Activated T-helper 2 cell treated with anti-CD3 and anti-CD28 coated beads, Interferon-gamma antibody, Interleukin-2, Interleukin-4, amounts not matched to agents 10 μg/mL and 5 μg/mL and 100 μg/mL, durations not matched to agents 14 hours and 24 hours and 36 hours (primary cell): ENCODE results near the gene SIGLEC7. TPM values are rescaled to one million over a fixed set of nuclear protein-coding genes. Genes with fewer than 3 reads are reported as not detected.

Experiments
- DNase-seq: peaks from one replicate; pipeline ENCODE4 v3.0.0; 2021; ENCODE audit warnings: low spot score
- H3K27ac Mint-ChIP-seq: one replicate; pipeline ENCODE4 v1.8.0; 2021; ENCODE audit warnings: mixed read lengths
- H3K27me3 Mint-ChIP-seq: one replicate; pipeline ENCODE4 v1.8.0; 2021; ENCODE audit warnings: low read depth, mixed read lengths
- H3K36me3 Mint-ChIP-seq: one replicate; pipeline ENCODE4 v1.8.0; 2021; ENCODE audit warnings: low read depth, mixed read lengths
- H3K4me1 Mint-ChIP-seq: one replicate; pipeline ENCODE4 v1.8.0; 2021; ENCODE audit warnings: low read depth, mixed read lengths
- H3K4me3 Mint-ChIP-seq: one replicate; pipeline ENCODE4 v1.8.0; 2021; ENCODE audit warnings: low read depth, mild to moderate bottlenecking, moderate library complexity, mixed read lengths
- H3K9me3 Mint-ChIP-seq: one replicate; pipeline ENCODE4 v1.8.0; 2021; ENCODE audit warnings: mixed read lengths
- intact Hi-C: fragments of 100-400 bp; cut with micrococcal nuclease; formaldehyde crosslinking; loops from one replicate; pipeline ENCODE4 v1.15.1; 2023
- total RNA-seq: library from RNA; stranded (reverse); gene quantifications from 2 replicates; pipeline ENCODE4 v1.2.3, GENCODE V29; 2022

Gene SIGLEC7
- total RNA-seq, 1 donor from 2014 or later, result not detected

DNA sequence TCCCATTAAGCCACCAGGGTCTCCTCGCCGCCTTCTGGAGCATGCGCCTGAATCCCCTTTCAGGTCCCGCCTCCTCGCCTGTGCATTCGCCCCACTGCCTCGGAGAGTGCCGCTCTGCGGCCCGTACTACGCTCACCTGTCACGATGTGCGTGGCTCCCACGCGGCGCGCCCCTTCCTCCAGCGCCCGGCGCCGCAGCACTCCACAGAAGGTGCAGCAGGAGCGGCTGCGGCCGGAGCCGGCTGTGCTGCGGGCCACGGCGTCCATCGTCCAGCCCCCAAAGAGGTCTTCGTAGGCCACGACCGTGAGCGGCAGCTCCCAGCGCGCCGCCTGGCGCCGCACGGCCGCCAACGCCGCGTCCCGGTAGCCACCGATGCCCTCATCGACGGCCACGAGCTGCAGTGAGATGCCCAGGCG is 38.2 kb upstream of the SIGLEC7 start:
- Mint-ChIP-seq H3K4me1 (peaks cover 27% of the 10 kb centered on the region), H3K27ac (no peak overlapping the region), H3K9me3 (no peaks in the 10 kb centered on the region), H3K27me3 (no peaks in the 10 kb centered on the region), H3K4me3 (no peak overlapping the region), H3K36me3 (peaks cover 48% of the 10 kb centered on the region)
- intact Hi-C loops, result no loop called here
- DNase-seq, result no peak

DNA sequence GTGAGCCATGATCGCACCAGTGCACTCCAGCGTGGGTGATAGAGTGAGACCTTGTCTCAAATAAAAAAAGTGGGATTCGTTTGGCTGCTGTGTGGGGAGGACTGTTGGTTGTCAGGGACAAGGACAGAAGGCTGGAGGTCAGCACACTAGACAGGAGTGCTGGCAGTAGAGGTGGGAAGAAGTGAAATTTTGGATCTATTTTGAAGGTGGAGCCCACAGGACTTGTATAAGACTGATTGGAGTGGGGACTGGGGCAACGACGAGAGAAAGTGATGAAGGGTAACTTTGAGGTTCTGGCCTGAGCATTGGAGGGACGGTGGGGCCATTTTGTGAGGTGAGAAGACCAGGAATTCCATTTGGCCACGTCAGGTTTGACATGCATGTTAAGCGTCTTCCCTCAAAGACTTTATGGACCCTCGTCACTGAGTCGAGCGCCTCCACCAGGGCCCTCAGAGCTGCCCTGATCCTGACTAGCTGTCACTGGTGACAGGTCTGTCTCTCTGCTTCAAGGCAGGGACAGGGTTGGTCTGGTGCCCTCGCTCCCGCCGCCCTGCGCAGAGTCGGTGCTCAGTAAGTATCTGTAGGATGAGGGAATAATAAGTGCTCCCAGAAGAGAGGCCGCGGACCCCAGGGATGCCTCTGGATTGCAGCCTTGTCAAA is 34.6 kb upstream of the SIGLEC7 start:
- peak; percentile 25 for DNase-seq
- intact Hi-C loops, result loop anchor here (1.0 to 5.0 kb wide), 3 partner anchors 302 to 597 kb away; partner anchors contain the start of gene JOSD2
- H3K4me1 Mint-ChIP-seq, result peaks cover 23% of the 10 kb centered on the region
- no peaks in the 10 kb centered on the region for H3K27me3 Mint-ChIP-seq
- peak overlapping the region; percentile 82 for H3K27ac Mint-ChIP-seq
- H3K4me3 Mint-ChIP-seq, result peak overlapping the region; percentile 84
- H3K9me3 Mint-ChIP-seq, result no peaks in the 10 kb centered on the region
- H3K36me3 Mint-ChIP-seq, result peaks cover 33% of the 10 kb centered on the region

DNA sequence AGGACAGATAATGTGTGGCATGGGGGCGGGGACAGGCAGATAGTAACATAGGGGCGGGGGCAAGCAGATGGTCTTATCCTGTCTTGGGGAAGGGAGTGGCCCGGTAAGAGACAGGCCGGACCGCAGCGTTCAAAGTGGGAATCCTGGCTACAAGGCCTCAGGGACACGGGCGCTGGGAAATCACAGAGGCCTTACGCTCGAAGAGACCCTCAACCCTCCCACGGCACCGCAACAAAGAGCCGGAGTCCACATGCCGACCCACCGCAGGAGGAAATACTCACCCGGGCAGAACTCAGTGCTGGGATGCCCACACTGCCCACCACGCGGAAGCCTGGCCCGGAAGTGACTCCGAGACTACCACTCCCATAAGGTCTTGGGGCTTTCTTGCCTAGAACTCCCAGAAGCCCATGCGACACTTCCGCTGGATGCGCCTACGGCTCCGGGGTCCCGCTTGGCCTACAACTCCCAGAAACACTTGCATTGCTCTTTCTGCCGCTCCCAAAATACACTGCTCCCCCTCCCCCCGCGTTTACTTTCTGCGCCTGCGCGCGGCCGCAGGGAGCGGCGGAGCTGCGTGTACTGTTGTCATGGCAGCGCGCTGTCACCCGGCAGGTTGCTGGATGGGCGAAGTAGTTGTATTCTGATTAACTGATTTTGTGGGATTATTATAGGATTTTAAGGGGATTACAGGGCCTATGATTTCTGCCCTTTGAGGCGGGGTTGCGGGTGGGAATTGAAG is 33.9 kb upstream of the SIGLEC7 start, which contains the start of gene CTU1:
Gene CTU1, minus strand, starts transcription at position 344 of the 739 bp plus-strand sequence. CDS start 3,840 bp downstream, outside the sequence.
- H3K4me3 Mint-ChIP-seq, result peak within 1 kb of the TSS; percentile 84
- peak; percentile 99 for DNase-seq
- H3K36me3 Mint-ChIP-seq, result peaks cover 26% of the 10 kb centered on the region
- intact Hi-C loops, result loop anchor here (1.0 to 5.0 kb wide), 3 partner anchors 303 to 597 kb away; partner anchors contain the start of gene JOSD2
- peak within 1 kb of the TSS; percentile 82 for H3K27ac Mint-ChIP-seq
- no peaks in the 10 kb centered on the region for H3K27me3 Mint-ChIP-seq
- H3K9me3 Mint-ChIP-seq, result no peaks in the 10 kb centered on the region
- H3K4me1 Mint-ChIP-seq, result peaks cover 19% of the 10 kb centered on the region

DNA sequence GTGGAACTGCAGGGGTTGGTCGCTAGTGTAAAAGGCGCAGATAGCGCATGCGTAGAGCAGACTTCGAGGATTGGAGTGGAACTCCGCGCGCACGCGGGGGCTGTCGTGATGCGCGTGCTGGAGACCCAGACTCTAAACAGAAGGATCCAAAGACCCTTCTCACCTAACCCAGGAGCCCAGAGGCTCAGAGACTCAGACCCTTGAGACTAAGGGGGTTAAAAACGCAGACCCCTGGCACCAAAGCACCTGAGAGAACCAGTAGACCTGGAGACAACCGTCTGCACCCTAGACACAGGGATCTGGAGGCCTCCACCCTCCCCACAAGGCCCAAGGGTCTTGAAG is 33.3 kb upstream of the SIGLEC7 start:
- H3K9me3 Mint-ChIP-seq, result no peaks in the 10 kb centered on the region
- H3K27ac Mint-ChIP-seq, result peak overlapping the region; percentile 76
- no peak for DNase-seq
- H3K4me3 Mint-ChIP-seq, result peak overlapping the region; percentile 84
- peaks cover 20% of the 10 kb centered on the region for H3K4me1 Mint-ChIP-seq
- intact Hi-C loops, result loop anchor here (1.0 to 5.0 kb wide), 3 partner anchors 303 to 598 kb away; partner anchors contain the start of gene JOSD2
- no peaks in the 10 kb centered on the region for H3K27me3 Mint-ChIP-seq
- peaks cover 21% of the 10 kb centered on the region for H3K36me3 Mint-ChIP-seq

DNA sequence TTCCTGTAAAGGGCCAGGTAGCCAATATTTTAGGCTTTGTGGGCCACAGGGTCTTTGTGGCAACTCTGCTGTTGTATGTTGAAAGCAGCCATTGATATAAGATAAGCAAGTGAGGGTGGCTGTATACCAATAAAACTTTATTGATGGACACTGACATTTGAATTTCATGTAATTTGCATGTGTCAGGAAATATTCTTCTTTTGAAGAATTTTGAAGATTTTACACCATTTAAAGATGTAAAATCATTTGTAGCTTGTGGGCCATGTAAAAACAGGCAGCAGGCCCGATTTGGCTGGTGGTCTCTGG is 31.5 kb upstream of the SIGLEC7 start:
- no peaks in the 10 kb centered on the region for H3K27me3 Mint-ChIP-seq
- no peaks in the 10 kb centered on the region for H3K9me3 Mint-ChIP-seq

DNA sequence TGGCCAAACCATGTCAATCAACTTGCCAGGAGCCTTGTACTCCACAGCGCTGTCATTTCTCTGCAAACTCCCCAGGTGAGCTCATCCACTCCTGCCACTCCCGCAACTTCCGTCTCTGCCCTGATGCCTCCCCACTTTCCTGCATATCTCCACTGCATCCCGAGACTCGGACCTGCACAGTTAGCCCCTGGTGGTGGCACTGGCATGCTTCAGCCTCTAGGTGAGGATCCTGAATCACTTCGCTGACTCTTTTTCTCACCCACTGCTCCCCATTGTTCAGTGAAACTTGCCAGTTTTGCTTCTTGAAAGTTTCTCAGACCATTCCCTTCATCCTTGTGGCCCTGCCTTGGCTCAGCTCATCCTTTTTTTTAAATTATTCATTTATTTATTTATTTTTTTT is 30.5 kb upstream of the SIGLEC7 start:
- no peaks in the 10 kb centered on the region for H3K27me3 Mint-ChIP-seq
- no peaks in the 10 kb centered on the region for H3K9me3 Mint-ChIP-seq
- H3K27ac Mint-ChIP-seq, result no peak overlapping the region
- peaks cover 9% of the 10 kb centered on the region for H3K36me3 Mint-ChIP-seq
- H3K4me1 Mint-ChIP-seq, result peaks cover 24% of the 10 kb centered on the region
- H3K4me3 Mint-ChIP-seq, result no peak overlapping the region
- intact Hi-C loops, result loop anchor here (5.0 kb wide), 1 partner anchor 146 kb away; no protein-coding TSS in a partner anchor
- no peak for DNase-seq

More for the DNA sequence above, 31.5 kb upstream of the SIGLEC7 start:
- intact Hi-C loops, result loop anchor here (5.0 kb wide), 1 partner anchor 147 kb away; no protein-coding TSS in a partner anchor
- DNase-seq, result no peak
- H3K4me3 Mint-ChIP-seq, result no peak overlapping the region
- H3K27ac Mint-ChIP-seq, result no peak overlapping the region
- peaks cover 15% of the 10 kb centered on the region for H3K36me3 Mint-ChIP-seq
- H3K4me1 Mint-ChIP-seq, result peaks cover 29% of the 10 kb centered on the region

DNA sequence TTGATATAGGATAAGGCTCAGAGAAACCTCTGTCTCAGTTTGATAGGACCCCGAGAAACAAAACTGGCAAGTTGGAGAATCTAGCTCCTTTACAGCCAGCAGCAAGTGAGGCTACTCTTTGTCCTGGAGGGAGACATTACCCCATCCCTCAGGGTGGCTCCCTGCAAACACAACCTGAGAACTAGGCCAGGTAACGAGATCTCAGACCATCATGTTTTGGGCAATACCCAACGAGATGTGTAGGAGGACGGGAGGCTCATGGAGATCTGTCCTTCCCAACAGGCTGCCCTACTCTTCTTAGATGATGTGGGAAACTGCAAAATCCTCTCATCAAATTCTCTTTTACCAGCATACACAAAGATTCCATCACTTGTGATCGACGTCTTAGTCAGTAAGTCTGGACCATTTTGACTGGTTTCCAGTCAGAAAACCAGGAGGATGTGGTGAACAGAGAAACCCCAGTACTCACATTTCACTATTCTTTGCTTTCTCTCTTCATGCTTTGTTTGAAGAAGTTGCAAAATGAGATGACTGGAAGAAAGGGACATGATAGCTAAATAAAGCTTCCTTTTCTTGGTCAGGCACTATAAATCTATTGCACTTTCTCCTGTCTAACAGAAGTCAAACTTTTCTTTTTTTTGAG is 27.9 kb upstream of the SIGLEC7 start:
- Mint-ChIP-seq H3K36me3 (no peaks in the 10 kb centered on the region), H3K27ac (peak overlapping the region; percentile 70), H3K4me1 (peaks cover 23% of the 10 kb centered on the region), H3K9me3 (no peaks in the 10 kb centered on the region), H3K27me3 (peaks cover 6% of the 10 kb centered on the region), H3K4me3 (no peak overlapping the region)
- DNase-seq, result no peak
- intact Hi-C loops, result loop anchor here (2.0 to 5.0 kb wide), 2 partner anchors 45 to 143 kb away; no protein-coding TSS in a partner anchor

DNA sequence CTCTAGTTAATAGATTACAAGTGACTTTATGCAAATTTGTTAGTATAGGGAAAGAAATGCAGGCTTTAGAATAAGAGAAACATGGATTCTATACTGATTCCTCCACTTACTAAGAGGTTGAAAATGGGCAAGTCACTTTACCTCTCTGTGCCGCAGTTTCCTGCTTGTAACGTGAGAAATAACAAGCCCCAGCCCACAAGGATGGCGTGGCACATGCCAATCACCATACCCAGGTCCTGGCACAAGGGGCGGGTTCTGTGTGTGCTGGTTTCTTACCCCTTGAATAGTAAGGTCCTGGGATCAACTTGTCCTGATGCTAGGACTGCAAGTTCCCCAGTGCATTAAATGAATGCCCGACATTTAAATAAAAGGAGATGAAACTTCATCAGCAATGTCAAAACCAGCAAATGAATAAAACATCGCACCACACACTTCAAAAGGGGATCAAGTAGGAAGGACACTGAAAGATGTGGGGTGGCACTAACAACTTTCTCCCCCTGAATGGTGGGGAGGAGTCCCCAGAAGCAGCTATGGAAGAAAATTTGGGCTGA is 25.3 kb upstream of the SIGLEC7 start:
- no peak overlapping the region for H3K27ac Mint-ChIP-seq
- no peaks in the 10 kb centered on the region for H3K36me3 Mint-ChIP-seq

DNA sequence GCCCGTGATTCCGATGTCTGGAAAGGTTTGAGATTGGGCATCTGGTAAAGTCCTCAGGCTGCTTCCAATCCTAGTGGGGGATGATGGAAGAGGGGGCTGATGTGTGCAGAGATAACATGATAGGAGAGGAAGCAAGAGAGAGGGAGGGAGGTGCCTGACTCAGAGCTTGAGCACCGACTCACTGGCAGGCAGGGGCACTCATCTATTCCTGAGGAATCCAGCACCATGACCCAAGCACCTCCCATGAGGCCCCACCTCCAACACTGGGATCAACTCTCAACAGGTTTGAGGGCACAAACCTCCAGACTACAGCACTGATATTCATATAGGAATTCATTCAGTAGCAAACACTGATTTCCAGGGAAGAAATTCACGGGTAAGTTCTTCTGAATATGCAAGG is 23.0 kb upstream of the SIGLEC7 start:
- Mint-ChIP-seq H3K27me3 (peaks cover 7% of the 10 kb centered on the region), H3K9me3 (no peaks in the 10 kb centered on the region), H3K36me3 (no peaks in the 10 kb centered on the region), H3K4me3 (no peak overlapping the region), H3K4me1 (peaks cover 36% of the 10 kb centered on the region), H3K27ac (no peak overlapping the region)
- no peak for DNase-seq
- intact Hi-C loops, result no loop called here

More for the DNA sequence above, 25.3 kb upstream of the SIGLEC7 start:
- no peaks in the 10 kb centered on the region for H3K9me3 Mint-ChIP-seq
- intact Hi-C loops, result no loop called here
- peaks cover 25% of the 10 kb centered on the region for H3K4me1 Mint-ChIP-seq
- H3K4me3 Mint-ChIP-seq, result no peak overlapping the region
- DNase-seq, result no peak
- peaks cover 7% of the 10 kb centered on the region for H3K27me3 Mint-ChIP-seq

DNA sequence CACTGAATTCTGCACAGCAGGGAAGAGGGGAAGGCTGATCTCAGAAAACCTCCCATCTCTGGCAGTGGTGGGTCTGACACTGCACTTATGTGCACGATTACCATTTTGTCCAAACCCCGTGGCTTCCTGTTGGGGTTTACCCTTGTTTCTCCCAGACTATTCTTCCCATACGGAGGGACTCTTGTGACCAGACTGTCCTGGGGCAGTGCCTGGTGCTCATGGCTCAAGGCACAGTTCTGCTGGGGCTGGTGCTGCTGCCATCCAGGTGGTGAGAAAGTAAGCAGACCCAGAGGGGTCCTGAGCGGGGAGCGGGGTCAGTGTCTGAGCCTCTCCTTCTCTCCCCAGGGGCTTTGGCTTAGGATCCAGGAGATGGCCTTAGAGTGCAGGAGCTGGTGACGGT is 22.5 kb upstream of the SIGLEC7 start:
- peaks cover 7% of the 10 kb centered on the region for H3K27me3 Mint-ChIP-seq
- no peaks in the 10 kb centered on the region for H3K9me3 Mint-ChIP-seq
- no peak for DNase-seq
- peaks cover 36% of the 10 kb centered on the region for H3K4me1 Mint-ChIP-seq
- no peak overlapping the region for H3K4me3 Mint-ChIP-seq
- H3K36me3 Mint-ChIP-seq, result no peaks in the 10 kb centered on the region
- intact Hi-C loops, result no loop called here
- H3K27ac Mint-ChIP-seq, result no peak overlapping the region

DNA sequence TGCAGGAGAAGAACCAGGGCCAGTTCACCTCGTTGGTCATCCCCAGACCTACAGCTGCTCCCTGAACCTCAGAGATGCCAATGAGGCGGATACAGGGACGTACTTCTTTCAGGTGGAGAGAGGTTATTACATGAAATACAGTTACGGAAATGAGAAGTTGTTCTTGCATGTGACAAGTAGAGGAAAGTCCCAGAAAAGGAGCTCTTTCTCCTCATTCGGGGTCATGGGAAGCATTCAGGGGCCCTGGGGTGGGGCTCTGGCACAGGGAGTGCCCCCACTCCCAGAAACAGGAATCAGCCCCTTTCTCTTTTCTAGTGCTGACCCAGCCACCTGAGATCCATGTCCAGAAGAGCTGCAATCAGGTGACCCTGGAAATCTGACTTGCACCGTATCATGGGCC is 21.9 kb upstream of the SIGLEC7 start:
- no peaks in the 10 kb centered on the region for H3K36me3 Mint-ChIP-seq
- H3K27me3 Mint-ChIP-seq, result peaks cover 7% of the 10 kb centered on the region
- DNase-seq, result no peak
- no peaks in the 10 kb centered on the region for H3K9me3 Mint-ChIP-seq
- H3K4me3 Mint-ChIP-seq, result no peak overlapping the region
- intact Hi-C loops, result no loop called here
- H3K27ac Mint-ChIP-seq, result no peak overlapping the region
- peaks cover 35% of the 10 kb centered on the region for H3K4me1 Mint-ChIP-seq

DNA sequence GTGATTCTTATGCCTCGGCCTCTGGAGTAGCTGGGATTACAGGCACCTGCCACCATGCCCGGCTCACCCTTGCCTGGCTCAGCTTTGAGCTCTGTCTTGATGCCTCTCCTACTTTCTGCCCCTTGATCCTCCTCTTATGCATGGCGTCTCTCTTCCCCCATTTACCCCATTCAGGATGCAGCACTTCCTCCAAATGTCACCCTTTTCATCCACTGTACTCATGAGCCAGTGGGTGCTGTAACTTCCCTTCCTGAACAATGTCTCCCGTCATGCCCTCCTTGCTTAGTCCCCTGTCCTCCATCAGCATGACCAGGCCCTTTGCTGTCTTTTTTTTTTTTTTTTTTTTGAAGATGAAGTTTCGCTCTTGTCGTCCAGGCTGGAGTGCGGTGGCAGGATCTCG is 20.8 kb upstream of the SIGLEC7 start:
- no peaks in the 10 kb centered on the region for H3K9me3 Mint-ChIP-seq
- H3K27me3 Mint-ChIP-seq, result peaks cover 7% of the 10 kb centered on the region
- H3K4me3 Mint-ChIP-seq, result no peak overlapping the region
- peaks cover 32% of the 10 kb centered on the region for H3K4me1 Mint-ChIP-seq
- intact Hi-C loops, result no loop called here
- no peak overlapping the region for H3K27ac Mint-ChIP-seq
- no peak for DNase-seq
- H3K36me3 Mint-ChIP-seq, result no peaks in the 10 kb centered on the region
